ENCODE results near the gene C19orf47.

Gene C19orf47
- 6.8 to 12.4 reads per million in 2 donors for total RNA-seq

- peak; percentile 96 for DNase-seq
Observed at GRCh38 chr19:40348125-40348913, at the start of gene C19orf47, which contains the start of gene PLD3. Gene C19orf47 (minus strand): TSS chr19:40348397. CDS start chr19:40341857, 6,540 bp downstream. Gene PLD3 (plus strand): TSS chr19:40348695. CDS start chr19:40366484, 17,789 bp downstream.

GRCh38 chr19:40397568-40397906 lies 49.3 kb upstream of the C19orf47 start:
- no peak for DNase-seq

- no peak for DNase-seq
Observed at GRCh38 chr19:40396886-40397567, 48.8 kb upstream of the C19orf47 start.

- no peak for DNase-seq
Observed at GRCh38 chr19:40395956-40396355, 47.8 kb upstream of the C19orf47 start.

- no peak for DNase-seq
Observed at GRCh38 chr19:40394816-40395210, 46.6 kb upstream of the C19orf47 start.

- DNase-seq: no peak
Observed at GRCh38 chr19:40393894-40394815, 46.0 kb upstream of the C19orf47 start.

GRCh38 chr19:40392894-40393517 lies 44.8 kb upstream of the C19orf47 start:
- no peak for DNase-seq

- DNase-seq: no peak
Observed at GRCh38 chr19:40392123-40392522, 43.9 kb upstream of the C19orf47 start.

- DNase-seq: no peak
Observed at GRCh38 chr19:40390084-40390742, 42.0 kb upstream of the C19orf47 start, which contains the start of gene HIPK4. Gene HIPK4 (minus strand): TSS chr19:40390181. CDS start chr19:40389902, 279 bp downstream.

- no peak for DNase-seq
Observed at GRCh38 chr19:40389404-40390083, 41.3 kb upstream of the C19orf47 start.

GRCh38 chr19:40388481-40388880 lies 40.3 kb upstream of the C19orf47 start:
- no peak for DNase-seq

GRCh38 chr19:40387155-40387554 lies 39.0 kb upstream of the C19orf47 start:
- no peak for DNase-seq

GRCh38 chr19:40383668-40384248 lies 35.6 kb upstream of the C19orf47 start:
- DNase-seq: no peak

- no peak for DNase-seq
Observed at GRCh38 chr19:40381321-40381720, 33.1 kb upstream of the C19orf47 start.

GRCh38 chr19:40380199-40381037 lies 32.2 kb upstream of the C19orf47 start:
- no peak for DNase-seq

GRCh38 chr19:40379446-40380198 lies 31.4 kb upstream of the C19orf47 start:
- DNase-seq: no peak

- no peak for DNase-seq
Observed at GRCh38 chr19:40378509-40378908, 30.3 kb upstream of the C19orf47 start.

GRCh38 chr19:40377876-40378385 lies 29.7 kb upstream of the C19orf47 start:
- no peak for DNase-seq

Measured in T-helper 9 cell (primary cell).